H1 (cell line): ENCODE data around the gene FSCN2. TPM values are rescaled to one million over a fixed set of nuclear protein-coding genes. Genes with fewer than 3 reads are reported as not detected.
A peak's percentile ranks its signal among the peaks of the same experiment; 100 is the strongest.

Experiments
- BCL11A ChIP-seq, 2 experiments: IDR thresholded peaks; one replicate each; pipeline ENCODE4 v1.6.1; 2011; ENCODE audit warnings: low read depth in 2 of 2, low read length in 2 of 2, mild to moderate bottlenecking in 2 of 2
- BRCA1 ChIP-seq: IDR thresholded peaks from 2 replicates; pipeline ENCODE4 v1.6.1; 2012; ENCODE audit warnings: low read depth, low read length, improper control_type of control experiment
- CHD7 ChIP-seq: fragments of 300-600 bp; sonication (generic); IDR thresholded peaks from 2 replicates; pipeline ENCODE4 v1.7.1; 2012; ENCODE audit warnings: low read length, moderate library complexity, mild to moderate bottlenecking, inconsistent platforms; ENCODE audit not compliant: insufficient replicate concordance
- HDAC6 ChIP-seq: IDR thresholded peaks from one replicate; pipeline ENCODE4 v1.7.1; 2012; ENCODE audit warnings: low read depth, mild to moderate bottlenecking, inconsistent platforms, low read length, moderate library complexity
- KDM4A ChIP-seq: IDR thresholded peaks from one replicate; pipeline ENCODE4 v1.7.1; 2012; ENCODE audit warnings: low read depth, mild to moderate bottlenecking, moderate library complexity, low read length, inconsistent platforms; ENCODE audit not compliant: severe bottlenecking
- NANOG ChIP-seq: IDR thresholded peaks from 2 replicates; pipeline ENCODE4 v1.6.1; 2011; ENCODE audit warnings: low read length, low read depth, mild to moderate bottlenecking, inconsistent platforms; ENCODE audit not compliant: insufficient read depth, poor library complexity, severe bottlenecking
- PHF8 ChIP-seq: fragments of 200-600 bp; sonication (generic); conservative IDR thresholded peaks from 2 replicates; pipeline ENCODE4 v1.7.1; 2012; ENCODE audit warnings: low read depth, mild to moderate bottlenecking, inconsistent platforms, low read length, moderate library complexity
- RNF2 ChIP-seq: fragments of 200-900, 300-1000 bp; sonication (generic); IDR thresholded peaks from 2 replicates; pipeline ENCODE4 v1.7.1; 2016; ENCODE audit warnings: borderline replicate concordance, low read depth, mild to moderate bottlenecking, antibody characterized with exemption, low read length; ENCODE audit not compliant: poor library complexity, severe bottlenecking; ENCODE audit errors: missing control alignments
- YY1 ChIP-seq: IDR thresholded peaks from 2 replicates; pipeline ENCODE4 v1.6.1; 2011; ENCODE audit warnings: low read depth, mild to moderate bottlenecking, low read length
- polyA plus RNA-seq, 7 experiments: library from polyadenylated mRNA; depleted of rRNA in 3 of 7; stranded (reverse) in 5 of 7; unstranded in 2 of 7; fragments of >200 nt in 5 of 7; fragments of 200-250 nt in 2 of 7; gene quantifications; 1 replicate in 5 of 7; 2 replicates in 1 of 7; 4 replicates in 1 of 7; pipeline versions ENCODE4 v1.2.1 to v1.2.3, GENCODE V29; 2011 to 2013; ENCODE audit warnings: missing spikeins in 2 of 7, mixed read lengths in 2 of 7
- total RNA-seq: library from RNA; stranded (reverse); fragmentation: NEBNext Ultra II Directional; extraction: Animal tissue kit (Norgen Biotek cat#: 25700); gene quantifications from 2 replicates; pipeline ENCODE4 v1.2.1, GENCODE V29; 2021

FSCN2 gene
- total and polyA plus RNA-seq, 2 of the 8 experiments (the other 6 are each of a cell fraction or from before 2014, with no cell fraction given), result 0.18 to 0.30 TPM

GRCh38 chr17:81484195-81484979, 43.8 kb upstream of the FSCN2 start (continued):
- no peak for TF ChIP-seq CHD7
- peak; percentile 71; the same call in 1 of the 2 replicates for TF ChIP-seq YY1
- no peak for TF ChIP-seq BRCA1
- no peak for TF ChIP-seq HDAC6
- TF ChIP-seq NANOG, result peak; percentile 5
- TF ChIP-seq RNF2, result peak; percentile 33
- TF ChIP-seq BCL11A (IDR thresholded peaks at IDR 0.05; ENCODE audit: low read depth in 2 of 2, low read length in 2 of 2), result no peak
- peak; percentile 84 for TF ChIP-seq KDM4A
- no peak; the same call in 1 of the 2 replicates for TF ChIP-seq PHF8
